NCI-H526 (cell line): ENCODE measurements around the gene CBFA2T2.

Source experiments
- DNase-seq, 2 experiments: peaks; one replicate each; lab custom pipeline; 2025; lab: John Stamatoyannopoulos, UW

CBFA2T2 gene

GRCh38 chr20:33653218-33653899 is 163.5 kb downstream of the CBFA2T2 start:
- DNase-seq = peak; percentile 71 to 86

DNA sequence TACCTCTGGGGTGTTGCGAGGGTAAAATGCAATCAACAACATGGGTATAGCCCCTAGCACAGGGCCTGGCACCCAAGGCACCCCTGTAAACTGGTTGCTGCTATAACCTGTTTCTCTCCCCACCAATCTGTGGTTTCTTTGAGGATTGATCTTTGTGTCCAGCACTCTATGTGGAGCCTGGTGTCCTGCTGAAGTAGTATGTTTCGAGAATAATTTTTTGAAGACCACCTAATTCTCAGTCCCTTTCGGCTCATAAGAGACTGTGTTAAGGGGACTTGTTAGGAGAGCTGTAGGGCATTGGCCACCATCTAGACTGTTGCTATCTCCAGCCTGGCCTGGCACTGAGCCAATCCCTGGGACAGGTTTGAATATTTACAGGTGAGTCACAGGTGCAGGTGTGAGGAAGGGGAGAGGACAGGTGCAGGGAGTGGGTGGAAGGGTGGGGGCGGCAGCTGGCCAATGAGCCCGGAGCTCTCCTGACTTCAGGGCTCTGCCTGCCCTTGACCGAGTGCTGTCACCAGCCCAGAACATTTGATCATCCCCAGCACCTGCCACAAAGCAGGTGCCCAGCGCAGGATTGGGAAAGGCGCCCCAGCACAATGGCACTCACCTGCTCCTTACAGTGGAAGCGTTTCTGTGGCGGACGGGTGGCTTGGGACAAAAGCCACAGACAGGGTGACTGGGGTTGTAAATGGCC is 164.2 kb downstream of the CBFA2T2 start:
- peak; percentile 95 to 98 for DNase-seq

DNA sequence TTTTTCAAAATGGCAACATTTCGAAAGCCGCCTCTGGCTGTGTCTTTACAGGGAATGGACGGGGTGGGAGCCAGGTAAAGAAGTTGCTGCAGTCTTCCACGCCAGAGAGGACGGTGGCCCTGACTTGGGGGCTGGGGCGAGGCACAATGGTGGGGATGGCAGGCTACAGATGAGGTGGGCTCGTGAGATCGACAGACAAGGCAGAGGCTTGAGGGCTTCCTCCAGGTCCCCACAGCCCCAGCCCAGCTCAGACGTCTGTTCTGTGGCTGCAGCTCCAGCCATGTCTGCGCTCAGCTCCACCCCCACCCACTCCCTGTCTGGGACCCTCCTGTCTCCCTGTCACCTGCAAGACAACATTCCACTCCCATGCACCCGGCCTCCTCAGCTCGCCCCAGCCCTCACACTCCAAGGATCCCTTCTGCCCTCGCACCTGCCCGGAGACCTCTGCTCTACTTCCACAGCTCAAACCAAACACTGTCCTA is 164.8 kb downstream of the CBFA2T2 start:
- peak in 1 of 2 experiments; percentile 62 for DNase-seq

DNA sequence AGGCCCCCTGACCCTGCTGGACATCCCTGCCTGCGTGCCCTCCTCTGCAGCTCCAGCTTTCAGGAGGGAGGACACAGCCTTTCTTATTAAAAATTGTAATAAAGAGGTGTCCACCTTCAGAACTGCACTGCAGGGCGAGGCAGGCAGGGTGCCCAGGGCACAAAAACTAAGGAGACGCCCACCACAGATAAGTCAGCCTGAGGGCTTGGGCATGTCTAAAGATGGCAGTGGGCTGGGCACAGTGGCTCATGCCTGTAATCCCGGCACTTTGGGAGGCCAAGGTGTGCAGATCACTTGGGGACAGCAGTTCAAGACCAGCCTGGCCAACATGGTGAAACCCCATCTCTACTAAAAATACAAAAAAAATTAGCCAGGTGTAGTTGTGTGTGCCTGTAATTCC is 165.3 kb downstream of the CBFA2T2 start:
- DNase-seq = no peak

DNA sequence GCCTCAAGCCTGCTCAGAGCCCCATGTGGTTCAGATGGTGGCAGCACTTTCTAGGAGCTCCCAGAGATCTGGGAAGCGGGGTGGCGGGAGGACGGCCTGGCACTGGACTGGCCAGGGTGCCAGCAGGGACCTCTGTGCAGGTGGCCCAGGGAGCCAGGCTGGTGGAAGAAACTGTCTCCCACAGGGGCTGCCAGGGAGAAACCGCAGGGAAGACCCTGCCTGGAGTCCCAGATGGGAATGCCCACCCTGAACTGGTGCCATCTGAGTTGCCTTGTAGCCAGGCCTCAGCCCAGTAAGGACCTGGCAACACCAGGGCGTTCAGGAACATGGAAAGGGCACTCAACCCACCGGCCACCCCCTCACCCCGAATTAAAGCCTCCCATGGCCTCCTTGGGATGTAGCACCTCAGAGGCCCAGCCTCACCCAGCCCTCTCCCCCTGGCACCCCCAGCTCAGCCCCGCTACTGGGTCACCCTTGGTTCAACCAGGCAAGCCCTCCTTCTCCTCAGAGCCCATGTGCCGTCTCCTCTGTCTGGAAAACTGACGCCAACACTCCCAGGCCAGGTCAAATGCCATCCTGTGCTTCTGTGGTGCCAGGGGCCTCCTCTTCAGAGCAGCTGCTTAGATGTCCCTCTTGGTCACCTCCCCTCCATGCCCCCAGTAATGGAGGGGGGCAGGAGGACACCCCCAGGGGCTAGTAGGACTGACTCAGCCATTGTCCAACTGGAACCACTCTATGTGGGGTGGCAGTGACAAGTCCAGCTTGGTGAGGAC is 166.3 kb downstream of the CBFA2T2 start:
- DNase-seq = no peak

GRCh38 chr20:33656783-33657703 is 167.1 kb downstream of the CBFA2T2 start:
- DNase-seq = peak; percentile 87 to 93

DNA sequence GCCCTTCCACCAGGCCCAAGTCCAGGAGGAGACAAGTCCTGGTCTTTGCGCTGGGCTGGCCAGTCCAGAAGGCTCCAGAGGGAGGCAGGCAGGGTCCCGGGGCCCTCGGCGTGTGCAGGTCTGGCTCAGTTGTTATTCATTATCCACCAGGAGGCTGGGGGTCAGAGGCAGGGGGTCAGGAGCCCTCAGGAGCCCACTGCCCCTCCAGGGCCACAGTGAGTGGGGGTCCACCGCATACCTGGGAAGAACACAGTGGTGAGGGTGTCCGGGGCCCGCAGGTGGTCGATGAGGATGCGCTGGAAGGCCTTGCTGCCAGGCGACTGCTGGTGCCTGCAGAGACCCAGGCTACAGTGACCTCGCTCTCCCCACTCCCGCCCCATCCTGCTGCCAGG is 167.8 kb downstream of the CBFA2T2 start:
- DNase-seq = no peak

- no peak for DNase-seq
Measured at GRCh38 chr20:33658510-33658909, 168.6 kb downstream of the CBFA2T2 start.

DNA sequence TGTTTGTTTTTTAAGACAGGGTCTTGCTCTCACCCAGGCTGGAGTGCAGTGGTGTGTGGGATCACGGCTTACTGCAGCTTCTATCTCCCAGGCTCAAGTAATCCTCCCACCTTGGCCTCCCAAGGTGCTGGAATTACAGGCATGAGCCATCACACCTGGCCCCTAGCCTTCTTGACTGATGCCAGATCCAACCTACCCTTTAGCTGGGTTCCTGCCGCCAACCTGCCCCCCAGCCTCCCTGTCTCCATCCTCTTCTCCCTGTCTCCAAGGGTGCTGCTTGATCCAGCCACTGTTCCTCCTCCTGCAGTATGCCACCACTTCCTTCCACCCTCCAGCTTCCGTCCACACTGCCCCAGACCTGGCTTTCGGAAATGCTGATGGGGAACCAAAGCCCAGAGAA is 169.0 kb downstream of the CBFA2T2 start:
- DNase-seq = no peak

- DNase-seq = no peak
Measured at GRCh38 chr20:33659341-33660034, 169.6 kb downstream of the CBFA2T2 start.

GRCh38 chr20:33660035-33660684 is 170.3 kb downstream of the CBFA2T2 start:
- DNase-seq = no peak

- no peak for DNase-seq
Measured at GRCh38 chr20:33660685-33661058, 170.8 kb downstream of the CBFA2T2 start.

DNA sequence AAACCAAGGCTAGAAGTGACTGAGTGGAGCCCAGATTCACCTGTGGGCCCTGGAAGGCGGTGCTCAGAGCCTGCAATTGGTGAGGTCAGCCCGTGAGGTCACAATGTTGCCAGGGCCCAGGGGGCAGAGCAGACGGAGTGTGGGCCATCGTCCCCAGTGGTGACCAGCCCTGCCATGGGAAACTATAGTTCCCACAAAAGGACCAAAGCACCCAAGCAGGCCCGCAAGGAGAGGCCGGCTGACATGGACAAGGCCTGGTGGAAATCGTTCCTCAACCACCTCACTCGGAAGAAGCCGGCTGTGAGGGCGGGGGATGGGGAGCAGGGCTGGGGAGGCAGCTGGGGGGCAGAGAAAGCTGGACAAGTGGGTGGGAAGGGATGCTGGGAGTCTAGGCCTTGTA is 172.3 kb downstream of the CBFA2T2 start, which contains the start of gene C20orf144:
Gene C20orf144 (plus strand): TSS at position 156 of the 400 bp plus-strand sequence. CDS start 19 bp downstream, at position 175.
- DNase-seq = no peak

DNA sequence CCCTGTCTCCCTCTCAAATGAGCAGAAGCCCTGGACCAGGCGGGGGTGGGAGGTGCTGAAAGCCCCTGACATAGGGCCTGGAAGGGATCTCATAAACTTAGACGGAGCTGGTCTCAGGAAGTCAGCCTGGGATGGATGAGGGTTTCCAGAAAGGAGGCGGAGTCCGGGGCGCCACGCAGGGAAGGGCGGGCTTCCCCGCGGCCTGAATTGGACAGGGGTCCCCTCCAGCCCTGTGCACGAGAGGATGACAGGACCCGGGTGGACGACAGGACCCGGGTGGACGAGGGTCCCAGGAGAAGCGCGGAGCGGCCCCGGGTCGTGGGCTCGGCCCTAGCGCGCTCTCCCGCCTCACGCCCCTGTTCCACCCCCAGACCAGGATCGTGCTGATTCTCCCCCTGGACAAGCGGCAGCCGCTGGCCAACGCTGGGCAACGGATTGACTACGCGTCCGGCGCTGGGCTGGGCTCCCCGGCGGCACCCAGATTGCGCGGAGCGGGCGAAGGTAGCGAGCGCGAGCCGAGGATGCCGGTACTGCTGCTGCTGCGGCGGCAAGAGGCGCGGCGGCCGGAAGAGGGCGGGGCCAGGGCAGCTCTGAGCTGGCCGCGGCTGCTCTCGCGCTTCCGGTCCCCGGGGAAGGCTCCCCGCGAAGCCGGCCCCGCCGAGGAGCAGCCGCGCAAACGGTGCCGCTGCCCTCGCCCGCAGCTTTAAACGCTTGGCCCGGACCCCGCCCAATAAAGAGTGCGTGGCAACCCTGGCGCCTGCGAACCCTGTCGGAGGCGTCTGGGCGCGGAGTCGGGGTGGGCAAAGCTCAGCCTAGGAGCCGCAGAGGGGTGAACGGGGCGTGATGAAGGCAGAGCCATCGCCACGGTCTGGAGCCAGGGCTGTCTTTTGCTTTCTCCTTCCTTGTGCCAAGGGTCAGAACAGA is 173.5 kb downstream of the CBFA2T2 start:
- DNase-seq = peak; percentile 38 to 93

DNA sequence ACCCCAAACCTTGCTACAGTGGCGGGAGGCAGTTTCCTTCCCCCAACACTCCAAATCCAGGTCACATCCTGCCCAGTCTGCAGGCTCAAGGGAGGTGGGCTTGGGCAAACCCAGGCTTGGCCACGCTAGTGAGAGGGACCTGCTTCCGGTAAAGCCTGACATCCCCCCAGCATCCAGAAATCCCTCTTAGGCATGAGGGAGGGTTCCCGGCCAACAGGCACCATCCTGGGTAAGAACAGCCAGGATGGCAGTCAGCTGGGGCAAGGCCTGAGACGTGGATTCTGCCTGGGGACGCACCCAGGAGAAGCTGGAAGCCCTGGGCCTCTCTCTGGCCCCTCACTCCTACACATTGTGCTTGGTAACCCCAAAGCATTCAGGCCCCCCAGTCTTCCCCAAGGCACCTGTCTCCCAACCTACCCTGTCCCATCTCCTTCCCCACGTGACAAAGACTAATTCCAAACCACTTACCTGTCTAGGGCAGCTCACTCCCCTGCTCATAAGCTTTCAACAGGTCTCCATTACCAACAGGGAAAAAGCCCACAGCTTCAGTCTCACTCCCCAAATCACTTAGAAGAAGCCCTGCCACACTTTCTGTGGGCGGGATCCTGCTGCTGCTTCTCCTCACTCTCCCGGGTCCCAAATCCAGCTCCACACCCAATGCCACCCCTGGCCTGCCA is 174.3 kb downstream of the CBFA2T2 start:
- no peak for DNase-seq

DNA sequence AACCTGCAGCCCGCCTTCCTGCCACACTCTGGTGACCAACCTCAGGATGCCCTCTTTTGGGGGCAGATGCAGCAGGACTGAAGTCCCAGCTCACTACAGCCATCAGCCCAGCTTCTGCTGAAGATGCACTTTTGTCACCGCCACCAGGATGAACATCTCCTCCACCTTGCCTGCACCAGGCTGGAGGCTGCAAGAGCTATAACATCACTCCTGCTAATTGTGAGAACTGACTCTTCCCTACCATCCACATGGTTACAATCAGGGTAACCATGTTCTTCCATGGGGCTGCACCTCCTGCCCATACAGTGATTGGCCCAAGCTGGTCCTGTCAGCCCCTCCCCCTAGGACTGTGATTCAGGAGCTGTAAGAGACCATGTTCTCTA is 174.9 kb downstream of the CBFA2T2 start:
- no peak for DNase-seq

GRCh38 chr20:33666293-33667244 is 176.7 kb downstream of the CBFA2T2 start, which contains the start of gene ACTL10:
ACTL10 (plus strand) TSS chr20:33666943; CDS start chr20:33667498, 555 bp downstream.
- DNase-seq = peak; percentile 83 to 92
